Ascending aorta (tissue), 2 donors: Measurements from ENCODE around the gene SORCS1. TPM values are rescaled to one million over a fixed set of nuclear protein-coding genes. Genes with fewer than 3 reads are reported as not detected.

Experiments used
- DNase-seq, 2 donors: peaks; one replicate each; pipeline ENCODE4 v3.0.0-alpha.2; 2019; ENCODE audit warnings: low spot score in 2 of 2
- H3K27ac ChIP-seq, 2 donors: fragments of 200-600 bp; sonication (generic); one replicate each; pipeline ENCODE4 v1.5.1; 2016 to 2017; ENCODE audit warnings: mild to moderate bottlenecking in 1 of 2
- H3K27me3 ChIP-seq: fragments of 200-600 bp; sonication (generic); one replicate; pipeline ENCODE4 v1.5.1; 2017
- H3K36me3 ChIP-seq, 2 donors: fragments of 200-600 bp; sonication (generic); one replicate each; pipeline ENCODE4 v1.5.1; 2016
- H3K4me1 ChIP-seq, 2 donors: fragments of 200-600 bp; sonication (generic); one replicate each; pipeline ENCODE4 v1.5.1; 2016 to 2017; ENCODE audit warnings: mild to moderate bottlenecking in 1 of 2
- H3K4me3 ChIP-seq, 2 donors: fragments of 200-600 bp; sonication (generic); one replicate each; pipeline ENCODE4 v1.5.1; 2016 to 2017; ENCODE audit warnings: mild to moderate bottlenecking in 1 of 2
- H3K9me3 ChIP-seq, 2 donors: fragments of 200-600 bp; sonication (generic); one replicate each; pipeline ENCODE4 v1.5.1; 2016
- CTCF ChIP-seq, 3 experiments: fragments of 200-600 bp in 2 of 3; fragments of 450-650 bp in 1 of 3; sonication (generic) in 2 of 3; IDR thresholded peaks; one replicate each; pipeline ENCODE4 v1.5.1; 2016 to 2019; ENCODE audit warnings: antibody characterized with exemption in 3 of 3, mild to moderate bottlenecking in 1 of 3, moderate library complexity in 1 of 3
- intact Hi-C: fragments of 100-400 bp; cut with DNase I; formaldehyde crosslinking; loops from one replicate; pipeline ENCODE4 v1.15.1; 2023
- total RNA-seq: library from RNA; depleted of rRNA; stranded (reverse); fragments of >200 nt; gene quantifications from one replicate; pipeline ENCODE4 v1.1.0, GENCODE V29; 2016

SORCS1 gene
- total RNA-seq, 1 donor from 2014 or later, result not detected

- no peaks in the 10 kb centered on the region for H3K27me3 ChIP-seq
- H3K4me1 ChIP-seq, result no peaks in the 10 kb centered on the region
- H3K27ac ChIP-seq, result no peak overlapping the region
- no peak for TF ChIP-seq CTCF (IDR thresholded peaks at IDR 0.05)
- no peak overlapping the region for H3K4me3 ChIP-seq
- intact Hi-C loops, result no loop called here
- DNase-seq, result no peak
- no peaks in the 10 kb centered on the region for H3K9me3 ChIP-seq
- no peaks in the 10 kb centered on the region for H3K36me3 ChIP-seq
These were observed 239.3 kb downstream of the SORCS1 start for GRCh38 chr10:106925191-106925590.

- TF ChIP-seq CTCF (IDR thresholded peaks at IDR 0.05), result no peak
- intact Hi-C loops, result no loop called here
- Histone ChIP-seq H3K9me3 (no peaks in the 10 kb centered on the region), H3K27me3 (no peaks in the 10 kb centered on the region), H3K27ac (no peak overlapping the region), H3K36me3 (no peaks in the 10 kb centered on the region), H3K4me1 (no peaks in the 10 kb centered on the region), H3K4me3 (no peak overlapping the region)
- DNase-seq, result no peak
These were observed 244.0 kb downstream of the SORCS1 start for GRCh38 chr10:106920538-106920937.

- DNase-seq, result no peak
- no peak for TF ChIP-seq CTCF (IDR thresholded peaks at IDR 0.05)
- intact Hi-C loops, result no loop called here
These were observed 244.6 kb downstream of the SORCS1 start for GRCh38 chr10:106919871-106920282.

GRCh38 chr10:106917452-106918055 lies 247.0 kb downstream of the SORCS1 start:
- H3K4me1 ChIP-seq, result no peaks in the 10 kb centered on the region
- no peak overlapping the region for H3K4me3 ChIP-seq
- intact Hi-C loops, result no loop called here
- TF ChIP-seq CTCF (IDR thresholded peaks at IDR 0.05), result no peak
- H3K27ac ChIP-seq, result no peak overlapping the region
- H3K27me3 ChIP-seq, result no peaks in the 10 kb centered on the region
- no peaks in the 10 kb centered on the region for H3K9me3 ChIP-seq
- DNase-seq, result no peak
- H3K36me3 ChIP-seq, result no peaks in the 10 kb centered on the region

More at GRCh38 chr10:106919871-106920282, 244.6 kb downstream of the SORCS1 start:
- H3K9me3 ChIP-seq, result no peaks in the 10 kb centered on the region
- H3K27ac ChIP-seq, result no peak overlapping the region
- H3K36me3 ChIP-seq, result no peaks in the 10 kb centered on the region
- no peaks in the 10 kb centered on the region for H3K4me1 ChIP-seq
- no peak overlapping the region for H3K4me3 ChIP-seq
- H3K27me3 ChIP-seq, result no peaks in the 10 kb centered on the region

- Histone ChIP-seq H3K4me3 (no peak overlapping the region), H3K27me3 (no peaks in the 10 kb centered on the region), H3K4me1 (no peaks in the 10 kb centered on the region), H3K9me3 (no peaks in the 10 kb centered on the region), H3K27ac (no peak overlapping the region), H3K36me3 (no peaks in the 10 kb centered on the region)
- DNase-seq, result no peak
- intact Hi-C loops, result no loop called here
- no peak for TF ChIP-seq CTCF (IDR thresholded peaks at IDR 0.05)
These were observed 250.5 kb downstream of the SORCS1 start for GRCh38 chr10:106914016-106914415.

- TF ChIP-seq CTCF (IDR thresholded peaks at IDR 0.05), result no peak
These were observed 251.2 kb downstream of the SORCS1 start for GRCh38 chr10:106913348-106913747.

More at GRCh38 chr10:106913348-106913747, 251.2 kb downstream of the SORCS1 start:
- Histone ChIP-seq H3K27me3 (no peaks in the 10 kb centered on the region), H3K4me1 (no peaks in the 10 kb centered on the region), H3K36me3 (no peaks in the 10 kb centered on the region), H3K9me3 (no peaks in the 10 kb centered on the region), H3K27ac (no peak overlapping the region), H3K4me3 (no peak overlapping the region)
- intact Hi-C loops, result no loop called here
- DNase-seq, result no peak
